K562 (cell line): ENCODE measurements around the gene KRTAP10-6. TPM values are rescaled to one million over a fixed set of nuclear protein-coding genes. Genes with fewer than 3 reads are reported as not detected.
A peak's percentile ranks its signal among the peaks of the same experiment; 100 is the strongest.

ENCODE experiments used
- ATAC-seq: fragments of 200-7000 bp; cut with Tn5 transposase; 3 replicates; pipeline ENCODE4 v1.9.1; 2020; ENCODE audit warnings: moderate library complexity
- BruUV-seq: library from RNA; stranded (reverse); fragments of 400-500 nt; replicated peaks from 2 replicates; lab custom pipeline; 2021; lab: Mats Ljungman, UMichigan
- CTCF ChIA-PET: fragments of 300-600 bp; formaldehyde crosslinking; extraction: SDS; loops from one replicate; lab custom pipeline; 2021; ENCODE audit warnings: low intra/inter-chr PET ratio; lab: Yijun Ruan, JAX
- POLR2A ChIA-PET: fragments of 300-600, 350-650 bp; sonication (Branson Sonifier 250); formaldehyde crosslinking; extraction: SDS; loops from one replicate; lab custom pipeline; 2021; ENCODE audit warnings: antibody characterized with exemption, inconsistent platforms; lab: Yijun Ruan, JAX
- DNase-seq, 4 experiments: peaks; one replicate each; pipeline versions ENCODE4 v3.0.0 to v3.0.0-alpha.2; 2011 to 2018; ENCODE audit warnings: low spot score in 3 of 4, mixed read lengths in 3 of 4; ENCODE audit errors: extremely low read depth in 1 of 4
- FAIRE-seq: peaks from 2 replicates; lab custom pipeline; 2011; peaks lifted over from hg19 to GRCh38; lab: Jason Lieb, UNC
- H2AFZ ChIP-seq: 2 replicates; pipeline ENCODE4 v1.6.0; 2011; ENCODE audit warnings: low read depth, low read length, control low read depth, inconsistent platforms
- H3K27ac ChIP-seq: fragments of 200-600 bp; 3 replicates; pipeline ENCODE4 v1.8.0; 2011; ENCODE audit warnings: low read depth, mild to moderate bottlenecking, control low read depth, inconsistent platforms, low read length, moderate library complexity, mixed read lengths; ENCODE audit errors: extremely low read depth
- H3K27me3 ChIP-seq, 2 experiments: fragments of 300-600 bp in 1 of 2; 2 replicates in 1 of 2; 3 replicates in 1 of 2; pipeline versions ENCODE4 v1.6.0 to v1.8.0; 2011; ENCODE audit warnings: inconsistent platforms in 2 of 2, low read length in 2 of 2, mild to moderate bottlenecking in 1 of 2, mixed read lengths in 1 of 2, moderate library complexity in 1 of 2; ENCODE audit not compliant: control insufficient read depth in 2 of 2, insufficient read depth in 2 of 2
- H3K36me3 ChIP-seq: fragments of 300-600 bp; 3 replicates; pipeline ENCODE4 v1.8.0; 2011; ENCODE audit warnings: mild to moderate bottlenecking, low read length, inconsistent platforms; ENCODE audit not compliant: control insufficient read depth, insufficient read depth
- H3K4me1 ChIP-seq, 2 experiments: fragments of 200-600 bp in 1 of 2; replicated peaks in 1 of 2; 2 replicates in 1 of 2; 3 replicates in 1 of 2; pipeline versions ENCODE4 v1.5.1 to v1.8.0; 2011; ENCODE audit warnings: inconsistent platforms in 2 of 2, low read length in 2 of 2, mild to moderate bottlenecking in 1 of 2, mixed read lengths in 1 of 2, moderate library complexity in 1 of 2; ENCODE audit not compliant: control insufficient read depth in 2 of 2, insufficient read depth in 2 of 2
- H3K4me2 ChIP-seq: 2 replicates; pipeline ENCODE4 v1.6.1; 2011; ENCODE audit warnings: low read length, control low read depth, inconsistent platforms, mixed read lengths; ENCODE audit not compliant: insufficient read depth
- H3K4me3 ChIP-seq: fragments of 200-600 bp; sonication (generic), shearing (Covaris generic); 2 replicates; pipeline ENCODE4 v1.5.1; 2016; ENCODE audit warnings: control low read depth, inconsistent platforms
- H3K79me2 ChIP-seq: fragments of 200-600 bp; 3 replicates; pipeline ENCODE4 v1.8.0; 2011; ENCODE audit warnings: low read length, inconsistent platforms; ENCODE audit not compliant: control insufficient read depth, insufficient read depth
- H3K9ac ChIP-seq, 2 experiments: 2 replicates each; pipeline versions ENCODE4 v1.6.0 to v1.6.1; 2011; ENCODE audit warnings: low read depth in 2 of 2, low read length in 2 of 2, control low read depth in 1 of 2, inconsistent platforms in 1 of 2, mild to moderate bottlenecking in 1 of 2, mixed read lengths in 1 of 2; ENCODE audit not compliant: insufficient read depth in 1 of 2
- H3K9me1 ChIP-seq: one replicate; pipeline ENCODE4 v1.6.0; 2011; ENCODE audit warnings: inconsistent platforms, mild to moderate bottlenecking, low read length, moderate library complexity; ENCODE audit not compliant: control insufficient read depth, insufficient read depth
- H3K9me3 ChIP-seq: replicated peaks from 2 replicates; pipeline ENCODE4 v1.5.1; 2011; ENCODE audit warnings: low read depth, low read length, inconsistent platforms; ENCODE audit not compliant: control insufficient read depth, insufficient read depth
- H4K20me1 ChIP-seq: replicated peaks from 2 replicates; pipeline ENCODE4 v1.6.1; 2011; ENCODE audit warnings: low read length, inconsistent platforms, mixed read lengths; ENCODE audit not compliant: control insufficient read depth, insufficient read depth
- ARNT ChIP-seq, 2 experiments: fragments of 450-650 bp; IDR thresholded peaks; 2 replicates each; pipeline ENCODE4 v1.6.1; 2016; ENCODE audit warnings: mild to moderate bottlenecking in 1 of 2
- SMARCB1 ChIP-seq: IDR thresholded peaks from 2 replicates; pipeline ENCODE4 v1.6.1; 2011; ENCODE audit warnings: improper control_type of control experiment, low read depth; ENCODE audit not compliant: insufficient read length
- TEAD1 ChIP-seq, 2 experiments: fragments of 450-650 bp in 1 of 2; sonication (generic) in 1 of 2; formaldehyde crosslinking; IDR thresholded peaks; 2 replicates each; pipeline versions ENCODE4 v1.4.0 to v1.8.0; 2020 to 2022; ENCODE audit warnings: mild to moderate bottlenecking in 2 of 2, missing genetic modification reagents in 1 of 2
- ZBED1 ChIP-seq: IDR thresholded peaks from 2 replicates; pipeline ENCODE4 v1.6.1; 2014
- ZNF121 ChIP-seq: sonication (generic); formaldehyde crosslinking; conservative IDR thresholded peaks from 2 replicates; pipeline ENCODE4 v1.8.0; 2022; ENCODE audit warnings: missing genetic modification reagents
- ZNF407 ChIP-seq: fragments of 450-650 bp; IDR thresholded peaks from 2 replicates; pipeline ENCODE4 v1.6.1; 2016; ENCODE audit warnings: low read depth
- ZNF57 ChIP-seq: fragments of 450-650 bp; formaldehyde crosslinking; IDR thresholded peaks from 2 replicates; pipeline ENCODE4 v1.4.0; 2020; ENCODE audit warnings: mild to moderate bottlenecking, moderate library complexity
- ZNF644 ChIP-seq: fragments of 200-800 bp; sonication (Bioruptor generic); IDR thresholded peaks from 2 replicates; pipeline ENCODE4 v1.6.1; 2016; ENCODE audit warnings: low read depth, missing genetic modification characterization, missing compliant biosample characterization
- WGBS: fragments of 100-300 bp; shearing (Covaris generic); methylation state at CpG from one replicate; pipeline ENCODE4 v1.1.6; 2016; ENCODE audit warnings: low coverage, mixed read lengths; ENCODE audit not compliant: insufficient coverage; ENCODE audit errors: missing lambda C conversion rate; 5-methylcytosine and 5-hydroxymethylcytosine counted together
- in situ Hi-C: fragments of 300-500 bp; cut with MboI; formaldehyde crosslinking; loops from 4 replicates; pipeline ENCODE4 v1.15.0; 2018; ENCODE audit warnings: inconsistent platforms, mixed read lengths
- intact Hi-C: fragments of 100-400 bp; cut with micrococcal nuclease; formaldehyde crosslinking; loops from 2 replicates; pipeline ENCODE4 v1.14.2; 2022
- polyA plus RNA-seq, 8 experiments: library from polyadenylated mRNA; depleted of rRNA in 4 of 8; stranded (reverse) in 5 of 8; unstranded in 3 of 8; fragments of >200 nt; fragmentation: Nextera tagmentation in 2 of 8; fragmentation: Illumina TruSeq in 1 of 8; extraction: Ambion mirVana in 2 of 8; extraction: Trizol in 1 of 8; gene quantifications; 2 replicates each; pipeline versions ENCODE4 v1.2.1 to v1.2.3, GENCODE V29; 2011 to 2014; ENCODE audit warnings: inconsistent platforms in 1 of 8, missing spikeins in 1 of 8
- total RNA-seq, 7 experiments: library from RNA; depleted of rRNA in 6 of 7; stranded (reverse); fragments of >200 nt in 6 of 7; fragmentation: Illumina TruSeq in 2 of 7; extraction: Trizol in 2 of 7; gene quantifications; 2 replicates each; pipeline versions ENCODE4 v1.2.1 to v1.2.3, GENCODE V29; 2011 to 2021; ENCODE audit warnings: low replicate concordance in 1 of 7

KRTAP10-6 gene
- total and polyA plus RNA-seq, 9 of the 15 experiments (the other 6 are each of a cell fraction or from before 2014, with no cell fraction given) = not detected

DNA sequence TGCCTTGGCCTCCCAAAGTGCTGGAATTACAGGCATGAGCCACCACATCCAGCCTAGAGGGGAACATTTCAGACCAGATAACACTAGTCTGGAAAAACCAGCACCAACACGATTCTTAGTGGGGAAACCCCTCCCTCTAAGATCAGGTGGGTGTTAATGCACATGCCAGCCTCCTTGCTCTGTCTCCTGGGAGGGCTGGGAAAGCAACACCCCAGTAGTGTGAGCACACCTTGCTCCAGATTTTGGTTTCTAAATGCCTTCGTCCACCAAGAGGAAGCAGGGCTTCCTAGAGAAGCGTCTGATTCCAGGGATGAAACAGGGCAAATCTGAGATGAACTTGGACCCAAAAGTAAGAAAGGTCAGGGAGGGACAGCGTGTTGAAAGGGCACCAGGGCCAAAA, 21.0 kb downstream of the KRTAP10-6 start:
- ChIA-PET CTCF (no interaction called here), POLR2A (no interaction called here)
- TF ChIP-seq TEAD1 (CRISPR knock-in tag; IDR thresholded peaks at IDR 0.05) (no peak), ZNF121 (CRISPR knock-in tag) (peak; percentile 35; the same call in 1 of the 2 replicates), ZNF644 (tag) (no peak), ZNF407 (no peak), ZNF57 (CRISPR knock-in tag) (no peak), ZBED1 (no peak), SMARCB1 (no peak), ARNT (IDR thresholded peaks at IDR 0.05) (no peak)
- Histone ChIP-seq H2AFZ (no peak overlapping the region), H3K79me2 (no peaks in the 10 kb centered on the region), H3K9me3 (no peaks in the 10 kb centered on the region), H3K36me3 (no peaks in the 10 kb centered on the region), H3K4me2 (no peak overlapping the region), H4K20me1 (no peaks in the 10 kb centered on the region), H3K9me1 (no peaks in the 10 kb centered on the region), H3K27ac (no peak overlapping the region), H3K4me3 (no peak overlapping the region), H3K4me1 (peaks cover 0 to 24% of the 10 kb centered on the region in 2 experiments; a peak in 1 of 5 replicates), H3K27me3 (peaks cover 20 to 56% of the 10 kb centered on the region in 2 experiments; a peak in 4 of 5 replicates), H3K9ac (no peak overlapping the region)
- FAIRE-seq (no peak), DNase-seq (no peak), ATAC-seq (no peak)
- in situ Hi-C loops (no loop called here), intact Hi-C loops (no loop called here)
- no TSS peak for BruUV-seq
- 0% methylated on average over 4 of the region's 4 CpGs for WGBS
